PC-3 (cell line): Measurements from ENCODE around the gene RPL37A. TPM values are rescaled to one million over a fixed set of nuclear protein-coding genes. Genes with fewer than 3 reads are reported as not detected.

Source experiments
- ATAC-seq: fragments of 200-7000 bp; cut with Tn5 transposase; 2 replicates; pipeline ENCODE4 v1.9.1; 2020; ENCODE audit warnings: mild to moderate bottlenecking, moderate library complexity
- BruUV-seq: library from RNA; stranded (reverse); fragments of 400-500 nt; replicated peaks from 2 replicates; lab custom pipeline; 2021; lab: Mats Ljungman, UMichigan
- CTCF ChIA-PET: fragments of 300-600 bp; sonication (Branson Sonifier 250); formaldehyde crosslinking; loops from one replicate; lab custom pipeline; 2022; ENCODE audit warnings: antibody characterized with exemption; lab: Charles Lee
- POLR2A ChIA-PET: fragments of 300-600 bp; sonication (Branson Sonifier 250); formaldehyde crosslinking; loops from one replicate; lab custom pipeline; 2022; ENCODE audit warnings: antibody characterized with exemption; ENCODE audit not compliant: unreplicated experiment; lab: Charles Lee
- DNase-seq: peaks from one replicate; pipeline ENCODE4 v3.0.0-alpha.2; 2015
- H2AFZ ChIP-seq: fragments of 300-600 bp; sonication (generic); 2 replicates; pipeline ENCODE4 v1.6.0; 2016; ENCODE audit warnings: antibody characterized with exemption, low read length
- H3F3A ChIP-seq: fragments of 300-600 bp; sonication (generic); one replicate; pipeline ENCODE4 v1.6.0; 2017; ENCODE audit warnings: antibody characterized with exemption, low read length, control low read depth, mild to moderate bottlenecking; ENCODE audit not compliant: unreplicated experiment
- H3K27ac ChIP-seq: fragments of 300-600 bp; sonication (generic); 2 replicates; pipeline ENCODE4 v1.5.1; 2016; ENCODE audit warnings: mild to moderate bottlenecking, low read length
- H3K27me3 ChIP-seq: fragments of 300-600 bp; sonication (generic); 2 replicates; pipeline ENCODE4 v1.6.1; 2016; ENCODE audit warnings: low read length, mixed read lengths
- H3K36me3 ChIP-seq: fragments of 300-600 bp; sonication (generic); 2 replicates; pipeline ENCODE4 v1.6.1; 2016; ENCODE audit warnings: low read depth, mixed run types, low read length, mixed read lengths
- H3K4me1 ChIP-seq: fragments of 300-600 bp; sonication (generic); 2 replicates; pipeline ENCODE4 v1.5.1; 2016; ENCODE audit warnings: low read length; ENCODE audit not compliant: insufficient read depth
- H3K4me2 ChIP-seq: fragments of 300-600 bp; sonication (generic); 2 replicates; pipeline ENCODE4 v1.6.0; 2016; ENCODE audit warnings: low read length
- H3K4me3 ChIP-seq: fragments of 300-600 bp; sonication (generic); 2 replicates; pipeline ENCODE4 v1.5.1; 2016; ENCODE audit warnings: mild to moderate bottlenecking, low read length, mixed read lengths
- H3K79me2 ChIP-seq: fragments of 300-600 bp; sonication (generic); 2 replicates; pipeline ENCODE4 v1.6.1; 2017; ENCODE audit warnings: low read length, mixed read lengths
- H3K9ac ChIP-seq: fragments of 300-600 bp; sonication (generic); 2 replicates; pipeline ENCODE4 v1.6.0; 2016; ENCODE audit warnings: mild to moderate bottlenecking, low read length
- H3K9me2 ChIP-seq: fragments of 300-600 bp; sonication (generic); replicated peaks from 2 replicates; pipeline ENCODE4 v1.6.1; 2016; ENCODE audit warnings: mixed run types, low read length, mixed read lengths
- H3K9me3 ChIP-seq: fragments of 300-600 bp; sonication (generic); 2 replicates; pipeline ENCODE4 v1.6.1; 2016; ENCODE audit warnings: low read length, mixed read lengths
- H4K20me1 ChIP-seq: fragments of 300-600 bp; sonication (generic); 2 replicates; pipeline ENCODE4 v1.6.1; 2016; ENCODE audit warnings: low read length, mixed read lengths
- EZH2 ChIP-seq: fragments of 300-600 bp; sonication (generic); IDR thresholded peaks from one replicate; pipeline ENCODE4 v1.6.1; 2017; ENCODE audit warnings: antibody characterized with exemption, mild to moderate bottlenecking, low read length; ENCODE audit not compliant: unreplicated experiment
- EZH2phosphoT487 ChIP-seq: fragments of 300-600 bp; sonication (generic); IDR thresholded peaks from 2 replicates; pipeline ENCODE4 v1.6.1; 2018; ENCODE audit warnings: mild to moderate bottlenecking, antibody characterized with exemption, low read length, borderline replicate concordance
- intact Hi-C: fragments of 100-400 bp; cut with micrococcal nuclease; formaldehyde crosslinking; loops from 2 replicates; pipeline ENCODE4 v1.9.0; 2023
- total RNA-seq: library from RNA; depleted of rRNA; stranded (reverse); fragments of >200 nt; gene quantifications from 2 replicates; pipeline ENCODE4 v1.2.3, GENCODE V29; 2014
- TF ChIP-seq, protein P1 (sequence below): fragments of 300-600 bp; sonication (generic); conservative IDR thresholded peaks from 2 replicates; pipeline ENCODE4 v1.5.1; 2017; ENCODE audit warnings: antibody characterized with exemption, low read depth, mild to moderate bottlenecking, low read length

RPL37A gene
- total RNA-seq, 1 experiment from 2014 or later, result 2,472 TPM

DNA sequence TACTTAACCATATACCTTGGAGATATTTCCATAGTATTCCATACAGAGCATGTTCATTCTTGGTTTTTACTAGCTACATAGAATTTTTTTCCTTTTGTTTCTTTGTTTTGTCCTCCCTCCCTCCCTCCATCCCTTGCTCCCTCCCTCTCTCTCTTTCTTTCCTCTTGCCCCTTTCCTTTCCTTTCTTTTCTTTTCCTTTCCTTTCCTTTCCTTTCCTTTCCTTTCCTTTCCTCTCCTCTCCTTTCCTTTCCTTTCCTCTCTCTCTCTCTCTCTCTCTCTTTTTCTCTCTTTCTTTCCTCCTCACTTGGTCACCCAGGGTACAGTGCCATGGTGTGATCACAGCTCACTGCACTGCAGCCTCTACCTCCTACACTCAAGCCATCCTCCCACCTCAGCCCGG, 28.3 kb downstream of the RPL37A start:
- Histone ChIP-seq H3K27ac (no peak overlapping the region), H3K4me1 (no peaks in the 10 kb centered on the region), H3K79me2 (no peaks in the 10 kb centered on the region), H3K36me3 (no peaks in the 10 kb centered on the region), H3K4me3 (no peak overlapping the region), H3K27me3 (no peaks in the 10 kb centered on the region), H3F3A (no peaks in the 10 kb centered on the region), H4K20me1 (no peaks in the 10 kb centered on the region), H3K9ac (no peak overlapping the region), H2AFZ (no peak overlapping the region), H3K9me2 (no peaks in the 10 kb centered on the region), H3K4me2 (no peak overlapping the region), H3K9me3 (no peaks in the 10 kb centered on the region)
- TF ChIP-seq, protein P1, sequence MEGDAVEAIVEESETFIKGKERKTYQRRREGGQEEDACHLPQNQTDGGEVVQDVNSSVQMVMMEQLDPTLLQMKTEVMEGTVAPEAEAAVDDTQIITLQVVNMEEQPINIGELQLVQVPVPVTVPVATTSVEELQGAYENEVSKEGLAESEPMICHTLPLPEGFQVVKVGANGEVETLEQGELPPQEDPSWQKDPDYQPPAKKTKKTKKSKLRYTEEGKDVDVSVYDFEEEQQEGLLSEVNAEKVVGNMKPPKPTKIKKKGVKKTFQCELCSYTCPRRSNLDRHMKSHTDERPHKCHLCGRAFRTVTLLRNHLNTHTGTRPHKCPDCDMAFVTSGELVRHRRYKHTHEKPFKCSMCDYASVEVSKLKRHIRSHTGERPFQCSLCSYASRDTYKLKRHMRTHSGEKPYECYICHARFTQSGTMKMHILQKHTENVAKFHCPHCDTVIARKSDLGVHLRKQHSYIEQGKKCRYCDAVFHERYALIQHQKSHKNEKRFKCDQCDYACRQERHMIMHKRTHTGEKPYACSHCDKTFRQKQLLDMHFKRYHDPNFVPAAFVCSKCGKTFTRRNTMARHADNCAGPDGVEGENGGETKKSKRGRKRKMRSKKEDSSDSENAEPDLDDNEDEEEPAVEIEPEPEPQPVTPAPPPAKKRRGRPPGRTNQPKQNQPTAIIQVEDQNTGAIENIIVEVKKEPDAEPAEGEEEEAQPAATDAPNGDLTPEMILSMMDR, result no peak
- TF ChIP-seq EZH2phosphoT487, result no peak
- no peak for TF ChIP-seq EZH2
- POLR2A ChIA-PET, result no interaction called here
- ATAC-seq, result no peak
- intact Hi-C loops, result no loop called here
- DNase-seq, result no peak
- no TSS peak for BruUV-seq
- CTCF ChIA-PET, result no interaction called here

DNA sequence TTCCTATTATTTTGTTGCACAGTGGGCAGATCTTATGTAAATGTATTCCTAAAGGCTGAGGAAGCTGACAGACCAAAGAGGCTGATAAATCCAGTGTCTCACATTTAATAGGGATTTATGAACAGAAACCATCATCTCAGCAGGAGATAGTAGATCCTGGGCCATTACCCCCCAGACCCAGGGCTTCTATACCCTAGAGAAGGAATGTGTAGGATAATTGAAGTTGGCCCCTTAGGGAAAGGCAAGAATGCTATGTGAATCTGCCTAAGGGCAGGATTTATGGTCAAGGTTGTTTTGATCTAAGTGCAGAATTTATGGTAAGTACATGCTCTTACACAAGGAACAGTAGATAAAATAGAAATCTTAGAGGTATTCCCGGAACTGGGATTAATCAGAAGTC, 29.0 kb downstream of the RPL37A start:
- TF ChIP-seq, protein P1, result no peak
- TF ChIP-seq EZH2 (no peak), EZH2phosphoT487 (no peak)
- Histone ChIP-seq H3K36me3 (no peaks in the 10 kb centered on the region), H3K9me3 (no peaks in the 10 kb centered on the region), H2AFZ (no peak overlapping the region), H3K27me3 (no peaks in the 10 kb centered on the region), H3K4me1 (no peaks in the 10 kb centered on the region), H3K9me2 (no peaks in the 10 kb centered on the region), H3F3A (no peaks in the 10 kb centered on the region), H3K9ac (no peak overlapping the region), H3K79me2 (no peaks in the 10 kb centered on the region), H4K20me1 (no peaks in the 10 kb centered on the region), H3K27ac (no peak overlapping the region), H3K4me3 (no peak overlapping the region), H3K4me2 (no peak overlapping the region)
- ChIA-PET CTCF (no interaction called here), POLR2A (no interaction called here)
- no peak for DNase-seq
- intact Hi-C loops, result no loop called here
- ATAC-seq, result no peak
- BruUV-seq, result no TSS peak

DNA sequence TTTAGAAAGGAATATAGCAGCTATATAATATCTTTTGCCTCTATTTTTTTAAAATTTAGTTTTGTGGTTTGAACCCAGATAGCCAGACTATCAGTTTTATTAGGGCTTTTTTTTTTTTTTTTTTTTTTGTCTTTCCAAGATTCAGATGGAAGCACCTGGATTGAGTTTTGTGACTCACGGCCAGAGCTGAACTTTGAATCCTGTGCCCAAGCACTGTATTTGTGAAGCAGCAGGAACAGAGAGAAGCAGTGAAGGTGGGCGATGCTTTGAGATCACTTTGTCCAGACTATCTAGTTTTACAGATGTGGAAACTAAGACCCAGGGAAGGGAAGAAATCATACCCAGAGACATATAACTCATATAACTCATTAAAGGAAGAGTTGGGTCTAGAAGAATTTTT, 33.9 kb downstream of the RPL37A start:
- Histone ChIP-seq H3K9ac (no peak overlapping the region), H4K20me1 (no peaks in the 10 kb centered on the region), H3K27ac (no peak overlapping the region), H2AFZ (no peak overlapping the region), H3K4me2 (no peak overlapping the region), H3K4me1 (peaks cover 13% of the 10 kb centered on the region), H3K9me2 (no peaks in the 10 kb centered on the region), H3F3A (no peaks in the 10 kb centered on the region), H3K79me2 (no peaks in the 10 kb centered on the region), H3K27me3 (no peaks in the 10 kb centered on the region), H3K9me3 (no peaks in the 10 kb centered on the region), H3K36me3 (no peaks in the 10 kb centered on the region), H3K4me3 (no peak overlapping the region)
- no TSS peak for BruUV-seq
- no peak for ATAC-seq
- TF ChIP-seq, protein P1, result no peak
- TF ChIP-seq EZH2phosphoT487 (no peak), EZH2 (no peak)
- intact Hi-C loops, result no loop called here
- ChIA-PET POLR2A (no interaction called here), CTCF (no interaction called here)
- no peak for DNase-seq
